Endothelial cell of umbilical vein (primary cell): ENCODE results near the gene CDC42EP3. TPM values are rescaled to one million over a fixed set of nuclear protein-coding genes. Genes with fewer than 3 reads are reported as not detected.

Source experiments
- BruUV-seq: library from RNA; stranded (reverse); fragments of 400-500 nt; replicated peaks from 2 replicates; lab custom pipeline; 2021; lab: Mats Ljungman, UMichigan
- CTCF ChIA-PET: fragments of 300-600, 350-600 bp; sonication (Branson Sonifier 250); formaldehyde crosslinking; loops from one replicate; lab custom pipeline; 2021; ENCODE audit warnings: antibody characterized with exemption, inconsistent platforms; lab: Charles Lee
- POLR2A ChIA-PET: fragments of 300-600, 350-600 bp; sonication (Branson Sonifier 250); formaldehyde crosslinking; loops from one replicate; lab custom pipeline; 2021; ENCODE audit warnings: antibody characterized with exemption, inconsistent platforms; lab: Charles Lee
- DNase-seq: peaks from one replicate; pipeline ENCODE4 v3.0.0-alpha.2; 2011; ENCODE audit warnings: low read depth, low spot score
- FAIRE-seq: peaks from 2 replicates; lab custom pipeline; 2011; peaks lifted over from hg19 to GRCh38; lab: Jason Lieb, UNC
- H2AFZ ChIP-seq: 2 replicates; pipeline ENCODE4 v1.6.0; 2012; ENCODE audit warnings: low read depth, low read length, control low read depth, inconsistent platforms
- H3K27ac ChIP-seq: 2 replicates; pipeline ENCODE4 v1.5.1; 2011; ENCODE audit warnings: low read depth, mild to moderate bottlenecking, control low read depth, low read length, moderate library complexity; ENCODE audit not compliant: insufficient read depth
- H3K27me3 ChIP-seq, 2 experiments: 2 replicates each; pipeline versions ENCODE4 v1.6.0 to v1.6.1; 2011; ENCODE audit warnings: low read length in 2 of 2, mixed read lengths in 1 of 2; ENCODE audit not compliant: control insufficient read depth in 2 of 2, insufficient read depth in 2 of 2
- H3K36me3 ChIP-seq, 2 experiments: 2 replicates in 1 of 2; 3 replicates in 1 of 2; pipeline ENCODE4 v1.5.1; 2011; ENCODE audit warnings: low read length in 2 of 2, mild to moderate bottlenecking in 1 of 2, moderate library complexity in 1 of 2; ENCODE audit not compliant: control insufficient read depth in 2 of 2, insufficient read depth in 2 of 2; ENCODE audit errors: extremely low read depth in 1 of 2
- H3K4me1 ChIP-seq: 3 replicates; pipeline ENCODE4 v1.5.1; 2011; ENCODE audit warnings: mild to moderate bottlenecking, low read length; ENCODE audit not compliant: control insufficient read depth, insufficient read depth; ENCODE audit errors: extremely low read depth
- H3K4me2 ChIP-seq: 2 replicates; pipeline ENCODE4 v1.6.1; 2011; ENCODE audit warnings: low read length, control low read depth, mixed read lengths; ENCODE audit not compliant: insufficient read depth
- H3K4me3 ChIP-seq, 3 experiments: fragments of 200-600 bp in 1 of 3; sonication (generic), shearing (Covaris generic) in 1 of 3; replicated peaks in 1 of 3; 2 replicates each; pipeline ENCODE4 v1.5.1; 2011 to 2016; ENCODE audit warnings: control low read depth in 3 of 3, low read length in 3 of 3, mild to moderate bottlenecking in 2 of 3, inconsistent platforms in 1 of 3, low read depth in 1 of 3, moderate library complexity in 1 of 3; ENCODE audit not compliant: insufficient read depth in 1 of 3
- H3K79me2 ChIP-seq: 2 replicates; pipeline ENCODE4 v1.6.0; 2012; ENCODE audit warnings: low read length, inconsistent platforms; ENCODE audit not compliant: control insufficient read depth, insufficient read depth
- H3K9ac ChIP-seq: replicated peaks from 2 replicates; pipeline ENCODE3; 2011; ENCODE audit warnings: low read length, control low read depth; ENCODE audit not compliant: insufficient read depth; ENCODE audit errors: extremely low read depth
- H3K9me1 ChIP-seq: replicated peaks from 3 replicates; pipeline ENCODE4 v1.6.0; 2011; ENCODE audit warnings: mild to moderate bottlenecking, low read length; ENCODE audit not compliant: control insufficient read depth, insufficient read depth; ENCODE audit errors: extremely low read depth
- H3K9me3 ChIP-seq: replicated peaks from 2 replicates; pipeline ENCODE4 v1.5.1; 2012; ENCODE audit warnings: low read length, inconsistent platforms; ENCODE audit not compliant: control insufficient read depth, insufficient read depth
- H4K20me1 ChIP-seq: replicated peaks from 2 replicates; pipeline ENCODE3; 2011; ENCODE audit warnings: mild to moderate bottlenecking, low read length; ENCODE audit not compliant: control insufficient read depth, insufficient read depth; ENCODE audit errors: extremely low read depth
- CTCF ChIP-seq, 2 donors: IDR thresholded peaks; 1 replicate in 1 of 2; 2 replicates in 1 of 2; pipeline ENCODE4 v1.5.1; 2011; ENCODE audit warnings: low read length in 2 of 2, mild to moderate bottlenecking in 2 of 2, moderate library complexity in 2 of 2, control low read depth in 1 of 2, inconsistent platforms in 1 of 2, low read depth in 1 of 2; ENCODE audit not compliant: insufficient read depth in 1 of 2; ENCODE audit errors: extremely low read depth in 1 of 2
- EZH2 ChIP-seq: IDR thresholded peaks from 2 replicates; pipeline ENCODE4 v1.6.1; 2012; ENCODE audit warnings: borderline replicate concordance, low read depth, mild to moderate bottlenecking, moderate library complexity, low read length, inconsistent platforms; ENCODE audit not compliant: severe bottlenecking
- FOS ChIP-seq: IDR thresholded peaks from 2 replicates; pipeline ENCODE4 v1.6.1; 2011; ENCODE audit warnings: mild to moderate bottlenecking, low read length, moderate library complexity, borderline replicate concordance; ENCODE audit not compliant: insufficient read depth
- GATA2 ChIP-seq: IDR thresholded peaks from 2 replicates; pipeline ENCODE4 v1.7.0; 2011; ENCODE audit warnings: low read depth, mild to moderate bottlenecking, moderate library complexity, mixed read lengths, low read length; ENCODE audit not compliant: insufficient read length, insufficient read depth
- MAX ChIP-seq: IDR thresholded peaks from 2 replicates; pipeline ENCODE4 v1.6.1; 2011; ENCODE audit not compliant: insufficient read depth, insufficient read length
- MYC ChIP-seq: IDR thresholded peaks from one replicate; pipeline ENCODE4 v1.6.1; 2011; ENCODE audit warnings: mild to moderate bottlenecking, low read depth, low read length
- POLR2A ChIP-seq: IDR thresholded peaks from 2 replicates; pipeline ENCODE4 v1.6.1; 2012; ENCODE audit warnings: low read depth, mild to moderate bottlenecking, control low read depth, low read length
- POLR2AphosphoS5 ChIP-seq: IDR thresholded peaks from 2 replicates; pipeline ENCODE4 v1.6.1; 2012; ENCODE audit warnings: low read depth, mild to moderate bottlenecking, control low read depth, low read length, moderate library complexity; ENCODE audit not compliant: insufficient read depth
- dilution Hi-C: fragments of 300-500 bp; cut with MboI; formaldehyde crosslinking; loops from one replicate; pipeline ENCODE4 v1.15.0; 2019; ENCODE audit warnings: low sequenced_read_pairs; ENCODE audit not compliant: extremely low pct_ligation_motif_present
- intact Hi-C: fragments of 100-400 bp; cut with micrococcal nuclease; formaldehyde crosslinking; loops from one replicate; pipeline ENCODE4 v1.10.0; 2022
- polyA plus RNA-seq, 4 experiments: library from polyadenylated mRNA; depleted of rRNA in 3 of 4; stranded (reverse) in 3 of 4; unstranded in 1 of 4; fragments of >200 nt; gene quantifications; 2 replicates each; pipeline versions ENCODE4 v1.2.1 to v1.2.3, GENCODE V29; 2011 to 2012; ENCODE audit warnings: missing spikeins in 1 of 4
- total RNA-seq: library from RNA; stranded (reverse); gene quantifications from 2 replicates; pipeline ENCODE4 v1.2.3, GENCODE V29; 2021

CDC42EP3 gene
- total and polyA plus RNA-seq, 2 donors (not counting 3 experiments of a cell fraction or from before 2014, with no cell fraction given): 14.6 to 54.7 TPM

GRCh38 chr2:37625156-37625555 lies 46.3 kb downstream of the CDC42EP3 start:
- ChIA-PET POLR2A (no interaction called here), CTCF (interaction anchor here (1.1 kb wide), 1 partner anchor 42 kb away, joined by 3 read pairs; no protein-coding TSS in a partner anchor)
- Histone ChIP-seq H3K27me3 (no peaks in the 10 kb centered on the region), H3K9me1 (no peaks in the 10 kb centered on the region), H3K27ac (no peak overlapping the region), H3K4me2 (no peak overlapping the region), H3K36me3 (no peaks in the 10 kb centered on the region), H2AFZ (no peak overlapping the region), H3K79me2 (no peaks in the 10 kb centered on the region), H3K4me1 (no peaks in the 10 kb centered on the region), H3K9ac (no peak overlapping the region), H3K9me3 (no peaks in the 10 kb centered on the region), H4K20me1 (no peaks in the 10 kb centered on the region), H3K4me3 (no peak overlapping the region)
- TF ChIP-seq MYC: no peak
- no peak for TF ChIP-seq CTCF (IDR thresholded peaks at IDR 0.05; ENCODE audit: extremely low read depth in 1 of 2, insufficient read depth in 1 of 2, low read depth in 1 of 2, low read length in 2 of 2)
- no peak for TF ChIP-seq GATA2
- no peak for TF ChIP-seq MAX
- no peak for TF ChIP-seq POLR2A
- TF ChIP-seq FOS: no peak
- no peak for TF ChIP-seq POLR2AphosphoS5
- TF ChIP-seq EZH2: no peak
- dilution Hi-C loops (no loop called here), intact Hi-C loops (no loop called here)
- BruUV-seq: no TSS peak
- DNase-seq (no peak), FAIRE-seq (no peak)
